HL-60/S4 treated with retinoic acid at 250 ng/mL for 4 days and 3 days (cell line): ENCODE data around the gene CPA4.

ENCODE experiments used
- in situ Hi-C: fragments of 300-500 bp; cut with MboI; formaldehyde crosslinking; loops from 2 replicates; pipeline ENCODE4 v1.7.0; 2022; ENCODE audit warnings: low sequenced_read_pairs

Gene CPA4

DNA sequence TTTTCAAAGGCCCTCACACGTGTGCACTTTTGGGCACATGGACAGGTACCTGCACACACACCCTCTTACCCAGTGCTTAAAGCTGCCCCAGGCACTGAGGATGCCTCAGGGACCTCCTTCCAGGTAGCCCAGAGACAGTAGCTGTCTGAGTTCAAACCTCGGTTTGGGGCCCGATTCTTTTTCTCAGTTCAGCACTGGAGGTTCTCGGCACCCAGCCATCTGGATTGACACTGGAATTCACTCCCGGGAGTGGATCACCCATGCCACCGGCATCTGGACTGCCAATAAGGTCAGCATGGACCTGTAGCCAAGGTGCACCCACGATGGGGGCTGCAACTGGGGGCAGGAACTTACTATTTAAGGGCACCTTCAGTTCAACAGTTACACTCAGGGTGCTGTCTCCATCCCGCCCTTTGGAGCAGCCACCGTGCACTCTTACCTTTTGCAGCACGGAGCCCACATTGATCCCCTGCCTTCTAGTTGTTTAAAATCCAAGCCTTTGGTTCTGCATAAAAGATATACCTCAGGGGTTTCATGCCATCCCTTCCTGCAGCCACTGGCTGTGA is 69.4 kb downstream of the CPA4 start:
- in situ Hi-C loops: no loop called here

DNA sequence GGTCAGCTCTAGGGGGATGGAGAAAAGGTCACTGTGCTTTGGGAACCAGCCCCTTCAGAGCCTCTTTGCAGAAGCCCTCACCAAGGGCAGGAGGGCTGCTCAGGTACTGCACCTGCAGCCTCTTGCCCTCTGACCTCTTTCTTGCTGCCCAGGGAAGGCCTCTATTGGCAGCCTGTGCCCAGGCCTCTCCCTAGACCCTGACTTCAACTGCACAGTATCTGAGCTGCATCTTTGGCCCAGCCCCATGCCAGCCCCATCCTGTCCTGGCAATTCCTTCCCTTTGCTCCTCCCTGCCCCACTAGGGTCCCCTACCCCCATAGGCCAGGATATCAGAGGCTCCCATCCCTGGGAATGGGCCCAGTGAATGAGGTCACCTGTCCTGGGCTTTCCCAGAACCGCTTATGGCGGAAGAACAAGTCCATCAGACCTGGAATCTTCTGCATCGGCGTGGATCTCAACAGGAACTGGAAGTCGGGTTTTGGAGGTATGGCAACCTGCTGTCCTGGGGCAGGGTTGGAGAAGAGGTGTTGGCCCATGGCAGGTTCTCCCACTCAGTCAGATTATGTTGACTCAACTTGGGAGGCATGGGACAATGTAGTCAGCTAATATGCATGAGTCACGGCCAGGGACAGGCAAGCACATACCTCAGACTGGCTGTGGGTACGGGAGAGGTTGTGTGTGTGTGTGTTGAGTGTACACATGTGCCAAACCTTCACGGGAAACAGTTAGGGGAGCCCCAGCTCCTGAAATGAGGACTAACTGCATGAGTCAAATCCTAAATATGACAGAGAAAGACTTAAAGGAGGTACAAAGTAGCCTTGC is 70.3 kb downstream of the CPA4 start:
- in situ Hi-C loops: no loop called here

- in situ Hi-C loops: no loop called here
Measured at GRCh38 chr7:130364451-130364850, 71.5 kb downstream of the CPA4 start.

GRCh38 chr7:130365088-130365487 is 72.1 kb downstream of the CPA4 start:
- in situ Hi-C loops: no loop called here

DNA sequence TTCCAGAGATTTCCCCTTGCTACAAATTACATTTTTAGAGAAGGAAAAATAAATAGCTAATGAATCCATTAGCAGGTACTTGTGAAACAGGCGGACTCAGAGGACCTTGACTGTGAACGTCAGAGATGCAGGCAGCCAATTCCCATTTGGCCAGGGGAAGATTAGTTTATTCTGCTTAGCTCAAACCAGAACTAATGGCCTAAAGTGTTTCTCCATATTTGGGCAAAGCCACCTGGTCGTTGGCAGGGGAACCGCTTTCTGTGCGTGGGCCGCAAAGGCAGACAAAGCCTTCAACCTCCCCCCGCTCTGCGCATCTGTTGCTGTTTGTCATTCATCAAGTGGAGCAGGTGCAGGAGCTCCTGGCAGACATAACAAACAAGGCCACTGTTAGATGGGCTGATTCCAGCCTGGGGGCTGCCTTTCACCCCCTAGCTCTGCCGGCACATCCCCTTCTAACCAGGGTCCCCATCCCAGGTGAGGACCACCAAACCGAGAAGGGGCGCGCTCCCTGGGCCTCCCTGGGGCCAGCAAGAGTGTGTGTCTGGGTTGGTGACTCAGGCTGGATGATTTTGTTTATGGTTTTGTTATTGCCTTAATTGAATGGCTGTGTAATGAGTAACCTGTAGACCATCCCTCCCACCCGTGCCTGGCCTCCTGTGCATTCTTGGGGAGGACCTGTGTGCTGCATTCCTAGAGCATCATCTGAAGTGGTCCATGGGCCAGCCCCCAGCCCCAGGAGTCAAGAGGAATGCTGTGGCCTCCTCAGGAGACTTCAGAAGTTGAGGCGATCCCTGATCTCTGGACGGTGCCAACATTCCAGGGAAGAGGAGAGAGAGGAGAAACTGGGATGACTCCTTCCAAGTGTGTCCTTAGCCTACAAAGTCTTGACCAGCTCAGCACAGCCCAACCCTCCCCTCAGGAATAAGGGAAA is 72.8 kb downstream of the CPA4 start:
- in situ Hi-C loops: no loop called here

GRCh38 chr7:130366564-130366963 is 73.6 kb downstream of the CPA4 start:
- in situ Hi-C loops: no loop called here

DNA sequence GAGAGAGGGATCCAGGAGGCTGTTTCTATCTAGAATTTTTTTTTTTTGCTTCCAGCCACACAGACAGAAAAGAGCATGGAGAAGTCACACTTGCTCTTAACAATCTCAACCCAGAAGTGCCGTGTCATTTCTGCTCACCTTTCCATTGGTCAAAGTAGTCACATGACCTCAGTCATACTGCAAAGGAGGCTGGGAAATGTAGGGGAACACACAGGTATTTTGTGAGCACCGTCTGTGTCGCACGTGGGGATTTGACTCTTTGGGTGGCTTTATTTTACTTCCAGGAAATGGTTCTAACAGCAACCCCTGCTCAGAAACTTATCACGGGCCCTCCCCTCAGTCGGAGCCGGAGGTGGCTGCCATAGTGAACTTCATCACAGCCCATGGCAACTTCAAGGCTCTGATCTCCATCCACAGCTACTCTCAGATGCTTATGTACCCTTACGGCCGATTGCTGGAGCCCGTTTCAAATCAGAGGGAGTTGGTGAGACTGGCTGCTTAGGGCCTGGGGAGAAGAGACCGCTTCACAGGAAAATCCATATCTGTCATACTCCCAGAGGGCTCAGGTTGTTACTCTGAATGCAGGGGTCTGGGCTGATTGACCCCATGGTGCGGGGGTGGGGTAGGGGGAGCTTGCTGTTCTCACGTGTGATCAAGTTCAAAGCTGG is 74.3 kb downstream of the CPA4 start:
- in situ Hi-C loops: no loop called here

DNA sequence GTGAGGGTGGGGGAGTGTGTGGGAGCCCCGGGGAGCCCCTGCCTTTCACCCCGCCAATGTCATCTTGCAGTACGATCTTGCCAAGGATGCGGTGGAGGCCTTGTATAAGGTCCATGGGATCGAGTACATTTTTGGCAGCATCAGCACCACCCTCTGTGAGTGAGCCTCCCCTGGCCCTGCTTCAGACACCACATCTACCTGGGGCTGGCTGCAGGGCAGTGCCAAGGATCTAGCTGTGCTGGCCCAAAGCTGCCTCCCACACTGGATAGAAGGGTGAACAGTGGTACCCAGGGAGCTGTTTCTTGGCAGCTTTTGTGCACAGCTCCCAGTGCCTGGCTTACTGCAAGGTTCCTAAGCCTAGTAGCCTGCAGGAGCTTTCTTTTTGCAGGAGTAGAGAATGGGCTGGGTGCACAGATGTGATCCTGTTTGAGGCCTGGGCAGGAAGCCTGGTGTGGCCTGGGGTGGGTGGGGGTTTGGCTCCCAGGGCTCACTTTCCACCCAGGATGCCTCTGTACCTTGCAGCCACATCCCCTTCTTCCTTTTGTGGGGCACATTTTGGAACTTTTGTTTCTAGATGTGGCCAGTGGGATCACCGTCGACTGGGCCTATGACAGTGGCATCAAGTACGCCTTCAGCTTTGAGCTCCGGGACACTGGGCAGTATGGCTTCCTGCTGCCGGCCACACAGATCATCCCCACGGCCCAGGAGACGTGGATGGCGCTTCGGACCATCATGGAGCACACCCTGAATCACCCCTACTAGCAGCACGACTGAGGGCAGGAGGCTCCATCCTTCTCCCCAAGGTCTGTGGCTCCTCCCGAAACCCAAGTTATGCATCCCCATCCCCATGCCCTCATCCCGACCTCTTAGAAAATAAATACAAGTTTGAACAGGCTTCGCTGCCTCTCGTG is 75.1 kb downstream of the CPA4 start:
- in situ Hi-C loops: no loop called here

DNA sequence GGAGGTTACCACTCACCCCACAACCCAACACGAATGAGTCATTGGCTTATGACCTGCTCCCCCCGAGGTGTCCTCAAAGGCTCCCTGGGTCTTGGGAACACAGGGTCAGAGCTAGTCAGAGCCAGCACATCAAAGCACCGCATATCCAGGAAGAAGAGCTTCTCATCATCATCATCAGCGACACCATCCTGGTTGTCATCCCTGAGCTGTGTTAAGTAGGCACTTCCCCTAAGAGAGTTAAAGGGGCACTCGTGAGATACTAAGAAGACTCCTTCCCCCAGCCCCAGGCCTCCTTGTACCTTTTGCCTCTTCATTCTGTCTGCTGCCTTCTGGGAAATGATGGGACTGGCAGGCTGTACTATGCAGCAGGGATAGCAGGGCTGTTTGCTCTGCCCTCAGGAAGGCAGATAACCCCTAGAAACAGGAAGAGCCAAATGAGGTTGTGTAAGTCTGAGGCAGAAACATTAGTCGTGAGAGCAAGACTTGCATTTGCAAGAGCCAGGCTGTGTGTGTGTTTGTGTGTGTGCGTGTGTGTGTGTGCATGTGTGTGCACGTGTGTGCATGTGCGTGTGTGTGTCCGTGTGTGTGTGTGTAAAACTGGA is 76.2 kb downstream of the CPA4 start:
- in situ Hi-C loops: no loop called here

DNA sequence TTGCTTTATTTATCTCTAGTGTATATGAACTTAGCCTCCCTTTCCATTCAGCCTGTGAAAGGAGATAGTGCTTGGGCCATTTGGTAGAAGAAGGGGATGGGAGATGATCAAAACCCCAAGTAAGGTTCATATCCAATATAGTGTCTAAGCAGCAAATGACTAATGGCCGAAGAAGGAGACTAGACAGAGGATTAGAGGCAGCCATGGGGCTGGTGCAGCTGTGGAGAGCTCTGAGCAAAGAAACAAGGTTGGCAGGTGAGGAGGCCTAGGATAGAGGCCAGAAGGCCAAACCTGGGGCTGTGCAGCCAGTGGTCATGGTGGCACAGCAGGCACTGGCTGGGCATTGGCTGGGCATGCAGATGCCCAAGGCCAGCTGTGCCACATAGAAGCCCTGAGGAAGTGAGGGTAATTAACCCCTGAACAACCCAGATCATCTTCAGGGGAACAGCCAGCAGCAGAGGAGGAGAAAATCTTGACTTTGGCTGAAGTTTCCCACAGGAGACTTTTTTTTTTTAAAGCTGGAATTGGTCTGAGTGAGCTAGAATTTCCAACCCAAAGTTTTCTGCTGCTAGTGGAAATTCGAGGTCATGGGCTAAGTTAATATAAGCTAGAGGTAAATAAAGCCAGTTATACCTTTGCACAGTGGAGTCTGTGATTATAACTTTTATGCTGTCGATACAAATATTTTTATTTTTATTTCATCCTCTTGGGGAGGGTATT is 77.0 kb downstream of the CPA4 start:
- in situ Hi-C loops: no loop called here

GRCh38 chr7:130371046-130371445 is 78.1 kb downstream of the CPA4 start:
- in situ Hi-C loops: no loop called here

- in situ Hi-C loops: no loop called here
Measured at GRCh38 chr7:130372402-130373165, 79.6 kb downstream of the CPA4 start.
